ENCODE measurements around the gene EFS.
"Not testable (repeated sequence)": the region's sequence is repeated elsewhere in the genome, so short reads cannot be mapped to it uniquely, and the experiment has no call there.

Gene EFS

DNA sequence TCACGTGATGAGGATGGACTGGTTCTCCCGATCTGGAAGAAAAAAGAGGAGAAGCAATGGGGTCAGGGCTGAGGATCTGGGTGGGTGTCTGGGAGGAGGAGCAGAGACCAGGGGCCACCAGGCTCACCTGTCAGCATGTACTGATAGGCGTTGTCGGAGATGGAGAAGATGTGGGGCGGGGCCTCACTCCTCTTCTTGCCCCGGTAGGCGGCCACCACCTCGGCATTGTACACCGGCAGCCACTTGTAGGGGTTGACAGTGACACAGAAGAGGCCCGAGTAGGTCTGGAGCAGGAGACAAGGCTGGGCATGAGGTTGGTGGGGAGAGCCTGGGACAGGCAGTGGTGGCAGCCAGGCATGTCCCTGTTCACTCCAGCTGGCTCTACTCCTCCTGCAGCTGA is 40.1 kb upstream of the EFS start:
- in situ Hi-C loops (cut with MboI; ENCODE audit: low sequenced_read_pairs, unreplicated experiment), result no loop called here
- DNase-seq (ENCODE audit: low spot score), result no peak
- TF ChIP-seq, protein P1, sequence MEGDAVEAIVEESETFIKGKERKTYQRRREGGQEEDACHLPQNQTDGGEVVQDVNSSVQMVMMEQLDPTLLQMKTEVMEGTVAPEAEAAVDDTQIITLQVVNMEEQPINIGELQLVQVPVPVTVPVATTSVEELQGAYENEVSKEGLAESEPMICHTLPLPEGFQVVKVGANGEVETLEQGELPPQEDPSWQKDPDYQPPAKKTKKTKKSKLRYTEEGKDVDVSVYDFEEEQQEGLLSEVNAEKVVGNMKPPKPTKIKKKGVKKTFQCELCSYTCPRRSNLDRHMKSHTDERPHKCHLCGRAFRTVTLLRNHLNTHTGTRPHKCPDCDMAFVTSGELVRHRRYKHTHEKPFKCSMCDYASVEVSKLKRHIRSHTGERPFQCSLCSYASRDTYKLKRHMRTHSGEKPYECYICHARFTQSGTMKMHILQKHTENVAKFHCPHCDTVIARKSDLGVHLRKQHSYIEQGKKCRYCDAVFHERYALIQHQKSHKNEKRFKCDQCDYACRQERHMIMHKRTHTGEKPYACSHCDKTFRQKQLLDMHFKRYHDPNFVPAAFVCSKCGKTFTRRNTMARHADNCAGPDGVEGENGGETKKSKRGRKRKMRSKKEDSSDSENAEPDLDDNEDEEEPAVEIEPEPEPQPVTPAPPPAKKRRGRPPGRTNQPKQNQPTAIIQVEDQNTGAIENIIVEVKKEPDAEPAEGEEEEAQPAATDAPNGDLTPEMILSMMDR (IDR thresholded peaks at IDR 0.05; ENCODE audit: borderline replicate concordance, control extremely low read depth, extremely low read depth, insufficient read depth, missing control alignments), result no peak

DNA sequence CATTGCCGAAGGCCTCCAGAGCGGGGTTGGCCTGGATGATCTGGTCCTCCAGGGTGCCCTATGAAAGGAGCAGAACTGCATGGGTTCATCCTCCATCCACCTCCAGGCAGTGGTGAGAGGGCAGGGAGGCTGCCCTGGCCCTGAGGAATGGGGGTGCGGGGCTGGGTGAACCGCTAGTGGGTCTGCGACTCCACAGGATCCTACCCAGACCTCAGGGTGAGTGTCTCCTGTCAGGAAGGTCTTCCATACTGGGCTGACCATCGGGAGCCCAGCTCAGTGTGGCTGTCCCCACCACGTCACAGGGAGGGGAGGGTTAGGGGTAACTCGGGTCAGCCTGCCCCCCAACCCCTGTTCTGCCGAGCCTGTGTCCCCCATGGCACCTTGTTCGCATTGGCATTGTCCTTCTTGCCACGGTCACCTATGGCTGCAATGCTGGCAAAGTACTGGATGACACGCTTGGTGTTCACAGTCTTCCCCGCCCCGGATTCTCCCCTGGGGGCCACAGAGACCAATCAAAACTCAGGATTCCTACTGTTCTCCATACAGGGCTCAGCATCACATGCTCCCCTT is 39.4 kb upstream of the EFS start:
- in situ Hi-C loops (cut with MboI; ENCODE audit: low sequenced_read_pairs, unreplicated experiment), result no loop called here
- no peak for DNase-seq (ENCODE audit: low spot score)
- TF ChIP-seq, protein P1 (IDR thresholded peaks at IDR 0.05; ENCODE audit: borderline replicate concordance, control extremely low read depth, extremely low read depth, insufficient read depth, missing control alignments), result no peak

DNA sequence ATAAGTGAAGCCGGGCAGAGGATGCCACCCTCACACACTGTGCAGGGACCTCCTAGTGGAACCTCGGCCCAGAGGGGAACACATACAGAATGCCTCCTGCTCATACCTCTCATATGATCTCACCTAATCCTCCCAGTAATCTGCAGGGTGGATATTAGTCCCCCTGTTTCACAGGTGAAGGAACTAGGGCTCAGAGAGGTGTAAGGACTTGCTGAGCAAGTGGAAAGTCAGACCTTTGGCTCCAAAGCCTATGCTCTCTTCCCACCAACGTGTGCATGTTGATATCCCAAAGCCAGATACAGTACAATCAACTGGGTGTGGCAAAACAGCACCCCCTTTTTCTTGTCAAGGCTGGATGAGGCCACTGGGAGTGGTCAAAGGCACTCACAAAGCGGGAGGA is 38.9 kb upstream of the EFS start:
- TF ChIP-seq, protein P1 (IDR thresholded peaks at IDR 0.05; ENCODE audit: borderline replicate concordance, control extremely low read depth, extremely low read depth, insufficient read depth, missing control alignments), result no peak

DNA sequence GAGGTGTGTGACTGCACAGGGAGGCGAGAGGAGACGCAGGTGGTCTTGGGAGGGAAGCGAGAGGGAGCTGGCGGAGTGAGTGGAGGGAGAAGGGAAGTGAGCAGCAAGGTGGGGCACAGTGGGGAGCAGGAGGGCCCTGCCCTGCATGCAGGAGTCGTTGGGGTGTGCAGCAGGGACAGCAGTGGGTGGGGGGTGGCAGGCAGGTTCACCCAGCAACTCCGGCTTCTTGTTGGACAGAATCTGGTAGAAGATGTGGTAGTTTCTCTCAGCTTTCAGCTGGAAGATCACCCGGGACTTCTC is 38.1 kb upstream of the EFS start:
- no peak for DNase-seq (ENCODE audit: low spot score)
- TF ChIP-seq, protein P1 (IDR thresholded peaks at IDR 0.05; ENCODE audit: borderline replicate concordance, control extremely low read depth, extremely low read depth, insufficient read depth, missing control alignments), result no peak
- in situ Hi-C loops (cut with MboI; ENCODE audit: low sequenced_read_pairs, unreplicated experiment), result no loop called here

More for the DNA sequence above, 38.9 kb upstream of the EFS start:
- in situ Hi-C loops (cut with MboI; ENCODE audit: low sequenced_read_pairs, unreplicated experiment), result no loop called here
- no peak for DNase-seq (ENCODE audit: low spot score)

DNA sequence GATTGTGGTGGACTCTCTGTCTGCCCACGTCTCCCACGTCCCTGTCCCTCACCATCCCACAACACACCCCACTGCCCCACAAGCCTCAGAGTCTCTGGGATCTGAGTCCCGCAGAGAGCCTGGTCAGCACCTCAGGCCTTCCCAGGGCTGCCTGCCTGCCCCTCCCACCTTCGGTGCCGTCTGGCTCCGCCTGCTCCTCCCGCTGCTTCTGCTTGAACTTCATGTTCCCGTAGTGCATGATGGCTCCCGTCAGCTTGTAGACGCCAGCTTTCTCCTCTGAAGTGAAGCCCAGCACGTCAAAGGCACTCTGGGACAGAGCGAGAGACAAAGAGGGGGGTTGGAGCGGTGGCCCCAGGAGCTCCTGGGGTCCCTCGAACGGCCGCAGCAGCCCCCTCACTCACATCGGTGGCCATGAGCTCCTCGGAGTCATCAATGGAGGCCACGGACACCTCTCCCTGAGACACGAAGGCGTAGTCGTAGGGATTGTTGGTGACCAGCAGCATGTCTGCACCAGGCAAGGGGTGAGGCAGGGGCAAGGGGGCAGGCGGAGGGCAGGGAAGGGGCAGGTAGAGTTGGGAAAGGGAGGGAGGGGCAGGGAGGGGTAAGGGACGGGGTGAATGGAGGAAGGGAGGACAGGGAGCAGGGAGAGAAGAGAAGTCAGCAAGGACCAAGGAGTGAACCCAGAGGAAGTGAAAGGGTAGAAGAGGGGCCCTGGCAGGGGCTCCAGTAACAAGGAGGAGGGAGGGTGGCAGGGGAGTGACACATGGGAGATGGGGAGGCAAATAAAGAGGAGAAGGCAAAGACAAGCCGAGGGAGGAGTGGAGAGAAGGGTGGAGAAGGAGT is 37.5 kb upstream of the EFS start:
- DNase-seq (ENCODE audit: low spot score), result no peak
- TF ChIP-seq, protein P1 (IDR thresholded peaks at IDR 0.05; ENCODE audit: borderline replicate concordance, control extremely low read depth, extremely low read depth, insufficient read depth, missing control alignments), result no peak
- in situ Hi-C loops (cut with MboI; ENCODE audit: low sequenced_read_pairs, unreplicated experiment), result no loop called here

DNA sequence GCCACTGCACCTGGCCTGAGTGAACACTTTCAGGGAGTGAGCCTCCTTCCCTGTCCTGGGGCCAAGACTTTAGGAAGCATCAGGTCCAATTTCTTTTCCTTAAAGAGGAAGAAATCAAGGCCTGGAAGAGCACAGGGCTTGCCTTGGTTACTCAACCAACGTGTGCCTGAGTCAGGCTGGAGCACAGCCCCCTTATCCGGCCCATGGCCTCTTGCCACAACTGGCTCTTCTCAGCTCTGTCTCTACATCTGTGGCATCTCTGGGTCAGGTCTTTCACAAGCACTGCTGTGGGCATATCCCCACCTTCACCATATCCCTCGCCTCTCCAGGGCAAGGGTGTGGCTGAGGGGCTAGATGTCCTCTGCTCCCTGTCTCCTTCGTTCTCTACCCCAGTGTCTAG is 36.3 kb upstream of the EFS start:
- in situ Hi-C loops (cut with MboI; ENCODE audit: low sequenced_read_pairs, unreplicated experiment), result no loop called here
- TF ChIP-seq, protein P1 (IDR thresholded peaks at IDR 0.05; ENCODE audit: borderline replicate concordance, control extremely low read depth, extremely low read depth, insufficient read depth, missing control alignments), result no peak
- DNase-seq (ENCODE audit: low spot score), result no peak

DNA sequence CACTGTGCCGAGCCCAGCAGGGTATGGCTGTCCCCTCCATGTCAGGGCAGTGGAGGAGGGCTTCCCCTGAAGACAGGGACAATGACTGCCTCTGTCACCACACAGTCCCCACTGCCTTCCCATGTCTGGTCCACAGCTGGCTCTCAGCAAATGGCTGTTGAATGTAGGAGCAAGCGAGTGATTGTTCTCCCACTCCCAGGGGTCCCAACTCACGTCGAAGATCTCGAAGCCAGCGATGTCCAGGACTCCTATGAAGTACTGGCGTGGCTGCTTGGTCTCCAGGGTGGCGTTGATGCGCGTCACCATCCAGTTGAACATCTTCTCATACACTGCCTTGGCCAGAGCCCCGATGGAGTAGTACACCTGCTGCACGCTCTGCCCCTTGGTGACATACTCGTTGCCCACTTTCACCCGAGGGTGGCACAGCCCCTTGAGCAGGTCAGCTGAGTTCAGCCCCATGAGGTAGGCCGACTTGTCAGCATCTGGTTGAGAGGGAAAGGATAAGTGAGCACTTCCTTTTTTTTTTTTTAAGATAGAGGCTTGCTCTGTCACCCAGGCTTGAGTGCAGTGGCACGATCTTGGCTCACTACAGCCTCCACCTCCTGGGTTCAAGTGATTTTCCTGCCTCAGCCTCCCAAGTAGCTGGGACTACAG is 35.7 kb upstream of the EFS start:
- DNase-seq (ENCODE audit: low spot score); in situ Hi-C loops (cut with MboI; ENCODE audit: low sequenced_read_pairs, unreplicated experiment): not testable (repeated sequence)
